Measurements from ENCODE around the gene PTMS. TPM values are rescaled to one million over a fixed set of nuclear protein-coding genes. Genes with fewer than 3 reads are reported as not detected.

Gene PTMS
- total and polyA plus RNA-seq, 2 of the 13 experiments (the other 11 are each of a cell fraction or from before 2014, with no cell fraction given), result 40.5 to 82.4 TPM

DNA sequence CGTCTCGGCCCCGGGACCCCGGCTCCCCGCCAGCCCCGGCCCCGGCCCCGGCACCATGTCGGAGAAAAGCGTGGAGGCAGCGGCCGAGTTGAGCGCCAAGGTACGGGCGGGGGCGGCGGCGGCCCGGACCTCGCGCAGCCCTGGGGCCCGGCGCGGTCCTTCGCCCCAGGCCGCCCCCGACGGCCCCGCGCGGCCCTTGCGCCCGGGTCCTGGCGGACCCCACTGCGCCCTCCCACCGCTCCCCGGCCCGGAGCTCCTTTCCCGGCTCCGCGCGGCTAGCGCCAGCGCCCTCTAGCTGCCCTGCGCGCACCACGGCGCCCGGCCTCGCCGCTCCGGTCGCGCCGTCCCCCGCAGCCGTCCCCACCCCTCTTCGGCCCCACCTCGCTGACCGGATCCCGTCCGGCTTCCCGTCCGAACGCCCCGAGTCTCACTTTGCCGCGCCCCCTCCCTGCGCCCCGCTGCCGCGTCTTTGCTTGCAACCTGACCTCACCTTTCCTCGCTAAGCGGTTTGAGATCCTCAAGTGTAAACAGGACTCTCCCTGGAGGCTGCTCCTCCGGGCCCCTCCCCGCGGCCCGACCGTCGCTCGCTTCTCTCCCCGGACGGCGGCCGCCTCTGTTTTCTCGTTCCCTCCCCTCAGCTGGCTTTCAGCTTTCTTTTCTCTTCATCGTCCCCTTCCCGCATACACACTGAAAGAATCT lies 637 bp downstream of the PTMS start (continued):
- TF ChIP-seq, protein P1, sequence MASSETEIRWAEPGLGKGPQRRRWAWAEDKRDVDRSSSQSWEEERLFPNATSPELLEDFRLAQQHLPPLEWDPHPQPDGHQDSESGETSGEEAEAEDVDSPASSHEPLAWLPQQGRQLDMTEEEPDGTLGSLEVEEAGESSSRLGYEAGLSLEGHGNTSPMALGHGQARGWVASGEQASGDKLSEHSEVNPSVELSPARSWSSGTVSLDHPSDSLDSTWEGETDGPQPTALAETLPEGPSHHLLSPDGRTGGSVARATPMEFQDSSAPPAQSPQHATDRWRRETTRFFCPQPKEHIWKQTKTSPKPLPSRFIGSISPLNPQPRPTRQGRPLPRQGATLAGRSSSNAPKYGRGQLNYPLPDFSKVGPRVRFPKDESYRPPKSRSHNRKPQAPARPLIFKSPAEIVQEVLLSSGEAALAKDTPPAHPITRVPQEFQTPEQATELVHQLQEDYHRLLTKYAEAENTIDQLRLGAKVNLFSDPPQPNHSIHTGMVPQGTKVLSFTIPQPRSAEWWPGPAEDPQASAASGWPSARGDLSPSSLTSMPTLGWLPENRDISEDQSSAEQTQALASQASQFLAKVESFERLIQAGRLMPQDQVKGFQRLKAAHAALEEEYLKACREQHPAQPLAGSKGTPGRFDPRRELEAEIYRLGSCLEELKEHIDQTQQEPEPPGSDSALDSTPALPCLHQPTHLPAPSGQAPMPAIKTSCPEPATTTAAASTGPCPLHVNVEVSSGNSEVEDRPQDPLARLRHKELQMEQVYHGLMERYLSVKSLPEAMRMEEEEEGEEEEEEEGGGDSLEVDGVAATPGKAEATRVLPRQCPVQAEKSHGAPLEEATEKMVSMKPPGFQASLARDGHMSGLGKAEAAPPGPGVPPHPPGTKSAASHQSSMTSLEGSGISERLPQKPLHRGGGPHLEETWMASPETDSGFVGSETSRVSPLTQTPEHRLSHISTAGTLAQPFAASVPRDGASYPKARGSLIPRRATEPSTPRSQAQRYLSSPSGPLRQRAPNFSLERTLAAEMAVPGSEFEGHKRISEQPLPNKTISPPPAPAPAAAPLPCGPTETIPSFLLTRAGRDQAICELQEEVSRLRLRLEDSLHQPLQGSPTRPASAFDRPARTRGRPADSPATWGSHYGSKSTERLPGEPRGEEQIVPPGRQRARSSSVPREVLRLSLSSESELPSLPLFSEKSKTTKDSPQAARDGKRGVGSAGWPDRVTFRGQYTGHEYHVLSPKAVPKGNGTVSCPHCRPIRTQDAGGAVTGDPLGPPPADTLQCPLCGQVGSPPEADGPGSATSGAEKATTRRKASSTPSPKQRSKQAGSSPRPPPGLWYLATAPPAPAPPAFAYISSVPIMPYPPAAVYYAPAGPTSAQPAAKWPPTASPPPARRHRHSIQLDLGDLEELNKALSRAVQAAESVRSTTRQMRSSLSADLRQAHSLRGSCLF (CRISPR knock-in tag; IDR thresholded peaks at IDR 0.05; ENCODE audit: borderline replicate concordance), result no peak
- TF ChIP-seq MXI1 (IDR thresholded peaks at IDR 0.05; ENCODE audit: borderline replicate concordance, low read depth, low read length) (peak; percentile 47; the same call in 1 of the 3 replicates), TFDP2 (CRISPR knock-in tag; IDR thresholded peaks at IDR 0.05) (peak; percentile 33), ATF4 (CRISPR knock-in tag; IDR thresholded peaks at IDR 0.05) (0 out of 4 replicates have a peak, but pooled peaks of 1 of the 2 experiments have one; percentile 30), ZNF878 (CRISPR knock-in tag; IDR thresholded peaks at IDR 0.05) (no peak; the same call in 1 of the 2 replicates), ZNF431 (CRISPR knock-in tag; IDR thresholded peaks at IDR 0.05; ENCODE audit: borderline replicate concordance, low read depth) (no peak), ZNF777 (CRISPR knock-in tag; IDR thresholded peaks at IDR 0.05) (peak; percentile 92), ZNF761 (CRISPR knock-in tag; conservative IDR thresholded peaks at IDR 0.05) (0 out of 2 replicates have a peak, but pooled peaks have one; percentile 12), YEATS4 (CRISPR knock-in tag; IDR thresholded peaks at IDR 0.05; ENCODE audit: borderline replicate concordance) (no peak), MAX (IDR thresholded peaks at IDR 0.05) (peak; percentile 63), SNAPC2 (CRISPR knock-in tag; IDR thresholded peaks at IDR 0.05) (no peak), ARID5B (CRISPR knock-in tag; IDR thresholded peaks at IDR 0.05) (0 out of 2 replicates have a peak, but pooled peaks have one; percentile 24), HOXA3 (CRISPR knock-in tag; IDR thresholded peaks at IDR 0.05) (peak; percentile 11; the same call in 1 of the 2 replicates), ZNF24 (IDR thresholded peaks at IDR 0.05) (no peak)
- TF ChIP-seq, protein P2, sequence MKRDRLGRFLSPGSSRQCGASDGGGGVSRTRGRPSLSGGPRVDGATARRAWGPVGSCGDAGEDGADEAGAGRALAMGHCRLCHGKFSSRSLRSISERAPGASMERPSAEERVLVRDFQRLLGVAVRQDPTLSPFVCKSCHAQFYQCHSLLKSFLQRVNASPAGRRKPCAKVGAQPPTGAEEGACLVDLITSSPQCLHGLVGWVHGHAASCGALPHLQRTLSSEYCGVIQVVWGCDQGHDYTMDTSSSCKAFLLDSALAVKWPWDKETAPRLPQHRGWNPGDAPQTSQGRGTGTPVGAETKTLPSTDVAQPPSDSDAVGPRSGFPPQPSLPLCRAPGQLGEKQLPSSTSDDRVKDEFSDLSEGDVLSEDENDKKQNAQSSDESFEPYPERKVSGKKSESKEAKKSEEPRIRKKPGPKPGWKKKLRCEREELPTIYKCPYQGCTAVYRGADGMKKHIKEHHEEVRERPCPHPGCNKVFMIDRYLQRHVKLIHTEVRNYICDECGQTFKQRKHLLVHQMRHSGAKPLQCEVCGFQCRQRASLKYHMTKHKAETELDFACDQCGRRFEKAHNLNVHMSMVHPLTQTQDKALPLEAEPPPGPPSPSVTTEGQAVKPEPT (CRISPR knock-in tag; IDR thresholded peaks at IDR 0.05; ENCODE audit: low read depth), result no peak

Measured in HepG2 (cell line).